Nephron progenitor cell (in vitro differentiated cells): ENCODE measurements around the gene COL25A1.
"Not testable (repeated sequence)": the region's sequence is repeated elsewhere in the genome, so short reads cannot be mapped to it uniquely, and the experiment has no call there.

Source experiments
- DNase-seq: peaks from one replicate; pipeline ENCODE4 v3.0.0; 2021
- H3K27ac Mint-ChIP-seq: 2 replicates; pipeline ENCODE4 v1.8.0; 2021; ENCODE audit warnings: mild to moderate bottlenecking, moderate library complexity, mixed read lengths
- H3K27me3 Mint-ChIP-seq: 2 replicates; pipeline ENCODE4 v1.8.0; 2021; ENCODE audit warnings: mild to moderate bottlenecking, low read depth, mixed read lengths; ENCODE audit not compliant: poor library complexity
- H3K36me3 Mint-ChIP-seq: 2 replicates; pipeline ENCODE4 v1.8.0; 2021; ENCODE audit warnings: low read depth, mixed read lengths
- H3K4me1 Mint-ChIP-seq: 2 replicates; pipeline ENCODE4 v1.8.0; 2021; ENCODE audit warnings: mixed read lengths
- H3K4me3 Mint-ChIP-seq: 2 replicates; pipeline ENCODE4 v1.8.0; 2021; ENCODE audit warnings: mild to moderate bottlenecking, moderate library complexity, mixed read lengths
- H3K9me3 Mint-ChIP-seq: 2 replicates; pipeline ENCODE4 v1.8.0; 2021; ENCODE audit warnings: mild to moderate bottlenecking, moderate library complexity, mixed read lengths
- TF ChIP-seq, protein P1 (sequence below): fragments of 200-600 bp; sonication (generic); IDR thresholded peaks from 2 replicates; pipeline ENCODE4 v1.5.0; 2021; ENCODE audit warnings: antibody characterized with exemption

COL25A1 gene

DNA sequence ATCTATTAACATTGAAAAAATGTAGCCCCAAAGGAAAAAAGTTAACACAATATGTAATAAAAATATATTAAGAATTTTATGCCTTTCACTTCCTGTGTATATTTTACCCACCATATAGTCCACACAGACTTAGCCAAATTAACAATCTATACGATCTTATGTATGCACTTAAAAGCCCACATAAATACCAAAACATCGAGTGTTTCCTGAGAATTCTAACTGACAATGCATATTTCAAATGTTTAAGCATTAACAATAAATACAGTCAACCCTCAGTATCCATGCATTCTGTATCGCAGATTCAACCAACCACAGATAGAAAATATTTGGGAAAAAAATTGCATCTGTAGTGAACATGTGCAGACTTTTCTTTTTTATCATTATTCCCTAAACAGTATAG lies 226.8 kb downstream of the COL25A1 start:
- no peak for DNase-seq
- Mint-ChIP-seq H3K27me3 (no peaks in the 10 kb centered on the region), H3K4me1 (no peaks in the 10 kb centered on the region), H3K36me3 (no peaks in the 10 kb centered on the region), H3K4me3 (no peak overlapping the region), H3K9me3 (peaks cover 25% of the 10 kb centered on the region), H3K27ac (no peak overlapping the region)
- TF ChIP-seq, protein P1, sequence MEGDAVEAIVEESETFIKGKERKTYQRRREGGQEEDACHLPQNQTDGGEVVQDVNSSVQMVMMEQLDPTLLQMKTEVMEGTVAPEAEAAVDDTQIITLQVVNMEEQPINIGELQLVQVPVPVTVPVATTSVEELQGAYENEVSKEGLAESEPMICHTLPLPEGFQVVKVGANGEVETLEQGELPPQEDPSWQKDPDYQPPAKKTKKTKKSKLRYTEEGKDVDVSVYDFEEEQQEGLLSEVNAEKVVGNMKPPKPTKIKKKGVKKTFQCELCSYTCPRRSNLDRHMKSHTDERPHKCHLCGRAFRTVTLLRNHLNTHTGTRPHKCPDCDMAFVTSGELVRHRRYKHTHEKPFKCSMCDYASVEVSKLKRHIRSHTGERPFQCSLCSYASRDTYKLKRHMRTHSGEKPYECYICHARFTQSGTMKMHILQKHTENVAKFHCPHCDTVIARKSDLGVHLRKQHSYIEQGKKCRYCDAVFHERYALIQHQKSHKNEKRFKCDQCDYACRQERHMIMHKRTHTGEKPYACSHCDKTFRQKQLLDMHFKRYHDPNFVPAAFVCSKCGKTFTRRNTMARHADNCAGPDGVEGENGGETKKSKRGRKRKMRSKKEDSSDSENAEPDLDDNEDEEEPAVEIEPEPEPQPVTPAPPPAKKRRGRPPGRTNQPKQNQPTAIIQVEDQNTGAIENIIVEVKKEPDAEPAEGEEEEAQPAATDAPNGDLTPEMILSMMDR = no peak

DNA sequence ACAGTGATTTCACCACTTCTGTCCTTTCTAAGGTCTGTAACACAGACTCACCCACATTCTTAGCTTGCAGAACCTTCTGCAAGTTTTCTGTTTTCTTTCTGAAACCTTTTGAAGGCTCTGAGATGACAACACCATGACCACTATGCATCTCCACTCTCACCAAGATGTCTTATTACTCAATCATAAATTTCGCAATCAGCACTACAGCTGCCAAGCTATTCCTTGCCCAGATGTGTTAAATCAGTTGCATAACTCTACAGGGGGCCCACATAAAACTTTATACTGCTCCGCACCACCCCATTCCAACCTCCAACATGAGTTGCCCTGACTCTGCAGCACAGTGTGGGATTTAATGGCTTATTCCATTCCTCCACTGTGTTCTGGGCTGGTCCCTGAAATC lies 229.9 kb downstream of the COL25A1 start:
- Mint-ChIP-seq H3K9me3 (peaks cover 25% of the 10 kb centered on the region), H3K27me3 (no peaks in the 10 kb centered on the region), H3K4me3 (no peak overlapping the region), H3K27ac (no peak overlapping the region), H3K4me1 (no peaks in the 10 kb centered on the region), H3K36me3 (no peaks in the 10 kb centered on the region)
- TF ChIP-seq, protein P1 = no peak
- no peak for DNase-seq

DNA sequence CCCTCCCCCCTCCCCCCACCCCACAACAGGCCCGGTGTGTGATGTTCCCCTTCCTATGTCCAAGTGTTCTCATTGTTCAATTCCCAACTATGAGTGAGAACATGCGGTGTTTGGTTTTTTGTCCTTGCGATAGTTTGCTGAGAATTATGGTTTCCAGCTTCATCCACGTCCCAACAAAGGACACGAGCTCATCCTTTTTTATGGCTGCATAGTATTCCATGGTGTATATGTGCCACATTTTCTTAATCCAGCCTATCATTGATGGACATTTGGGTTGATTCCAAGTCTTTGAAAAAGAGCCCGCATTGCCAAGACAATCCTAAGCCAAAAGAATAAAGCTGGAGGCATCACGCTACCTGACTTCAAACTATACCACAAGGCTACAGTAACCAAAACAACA lies 231.8 kb downstream of the COL25A1 start:
- H3K36me3 Mint-ChIP-seq, H3K27me3 Mint-ChIP-seq, DNase-seq, H3K4me3 Mint-ChIP-seq, H3K27ac Mint-ChIP-seq, H3K4me1 Mint-ChIP-seq: not testable (repeated sequence)
- H3K9me3 Mint-ChIP-seq = peaks cover 25% of the 10 kb centered on the region

DNA sequence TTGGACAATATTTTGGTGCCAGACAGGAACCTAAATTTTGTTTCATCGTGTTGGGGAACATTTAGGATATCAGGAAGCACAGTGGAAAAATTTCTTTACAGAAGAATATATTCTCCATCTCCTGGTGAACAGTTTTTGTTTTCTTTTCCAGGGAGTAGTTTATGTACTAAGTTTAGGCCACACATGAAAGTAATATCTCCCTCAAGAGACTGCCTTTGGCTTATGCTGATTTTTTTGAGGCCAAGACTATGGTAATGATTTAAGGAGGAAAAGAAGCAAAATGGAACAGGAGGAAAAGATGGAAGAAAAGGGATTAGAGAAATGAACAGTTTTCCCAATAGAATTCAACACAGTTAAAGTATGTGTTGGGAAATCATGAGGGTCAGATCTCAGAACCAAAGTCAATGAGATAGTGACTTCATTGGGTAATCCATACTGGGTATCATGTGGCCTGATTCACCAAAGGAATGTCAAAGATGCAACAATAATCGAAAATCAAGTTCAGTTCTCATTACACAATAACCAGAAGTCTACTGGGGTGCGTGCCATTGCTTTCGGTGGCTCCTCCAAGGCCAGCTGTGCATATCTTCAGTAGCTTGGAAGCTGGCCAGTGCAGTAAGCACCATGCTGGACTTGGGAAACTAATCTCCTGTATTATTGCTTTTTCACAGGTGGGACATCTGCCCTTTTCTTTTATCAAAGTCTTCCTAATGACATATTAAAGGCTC lies 234.8 kb downstream of the COL25A1 start:
- DNase-seq = no peak
- peaks cover 3% of the 10 kb centered on the region for H3K9me3 Mint-ChIP-seq
- no peaks in the 10 kb centered on the region for H3K36me3 Mint-ChIP-seq
- TF ChIP-seq, protein P1 = no peak
- H3K4me1 Mint-ChIP-seq = no peaks in the 10 kb centered on the region
- H3K4me3 Mint-ChIP-seq = no peak overlapping the region
- H3K27ac Mint-ChIP-seq = no peak overlapping the region
- H3K27me3 Mint-ChIP-seq = peaks cover 2% of the 10 kb centered on the region

DNA sequence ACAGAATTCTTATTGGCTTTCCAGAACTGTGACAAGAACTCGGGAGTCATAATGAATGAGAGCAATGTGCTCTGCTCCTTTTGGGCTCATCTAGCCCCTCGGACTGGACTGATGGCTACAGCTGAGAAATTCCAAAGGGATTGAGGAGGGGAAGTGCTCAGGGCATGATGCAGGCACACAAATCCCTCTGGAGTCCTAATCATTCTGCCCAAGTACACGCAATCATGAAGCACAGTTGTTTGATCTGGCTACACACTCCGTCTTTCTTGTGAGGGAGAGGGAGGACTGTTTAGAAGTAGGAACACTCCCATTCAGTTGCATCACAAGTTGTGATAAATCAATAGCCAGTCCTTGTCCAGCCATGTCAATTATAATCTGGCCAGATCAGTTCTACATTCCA lies 237.5 kb downstream of the COL25A1 start:
- no peak for DNase-seq
- Mint-ChIP-seq H3K4me3 (no peak overlapping the region), H3K27ac (no peak overlapping the region), H3K9me3 (no peaks in the 10 kb centered on the region), H3K4me1 (no peaks in the 10 kb centered on the region), H3K27me3 (peaks cover 2% of the 10 kb centered on the region), H3K36me3 (no peaks in the 10 kb centered on the region)
- TF ChIP-seq, protein P1 = no peak

DNA sequence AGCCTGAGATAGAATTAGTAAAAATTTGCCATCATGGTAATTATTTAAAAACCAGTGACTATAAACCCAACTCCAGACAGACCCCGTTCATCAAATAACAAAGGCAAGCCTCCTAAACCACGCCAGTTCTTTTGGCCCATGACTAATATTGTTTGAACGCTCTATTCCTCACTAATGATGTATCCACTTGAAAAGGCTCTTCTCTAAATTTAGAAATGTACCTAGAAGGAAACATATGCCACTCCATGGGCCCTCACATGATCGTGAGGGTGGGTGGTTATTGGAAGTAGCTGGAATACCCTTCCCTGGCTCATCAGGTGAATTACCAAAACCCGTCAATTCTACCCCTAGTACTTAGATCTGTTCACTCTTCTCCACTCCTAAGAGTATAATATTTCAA lies 249.2 kb downstream of the COL25A1 start:
- Mint-ChIP-seq H3K9me3 (no peaks in the 10 kb centered on the region), H3K27me3 (peaks cover 12% of the 10 kb centered on the region), H3K4me1 (peaks cover 17% of the 10 kb centered on the region), H3K36me3 (no peaks in the 10 kb centered on the region), H3K27ac (no peak overlapping the region), H3K4me3 (no peak overlapping the region)
- no peak for DNase-seq
- TF ChIP-seq, protein P1 = no peak
